GM19023 (cell line): ENCODE measurements around the gene CBX4.

ENCODE experiments used
- ATAC-seq: cut with Tn5 transposase; IDR thresholded peaks from one replicate; pipeline ENCODE4 v1.9.1; 2021; ENCODE audit warnings: mild to moderate bottlenecking, moderate library complexity; ENCODE audit not compliant: unreplicated experiment

CBX4 gene

DNA sequence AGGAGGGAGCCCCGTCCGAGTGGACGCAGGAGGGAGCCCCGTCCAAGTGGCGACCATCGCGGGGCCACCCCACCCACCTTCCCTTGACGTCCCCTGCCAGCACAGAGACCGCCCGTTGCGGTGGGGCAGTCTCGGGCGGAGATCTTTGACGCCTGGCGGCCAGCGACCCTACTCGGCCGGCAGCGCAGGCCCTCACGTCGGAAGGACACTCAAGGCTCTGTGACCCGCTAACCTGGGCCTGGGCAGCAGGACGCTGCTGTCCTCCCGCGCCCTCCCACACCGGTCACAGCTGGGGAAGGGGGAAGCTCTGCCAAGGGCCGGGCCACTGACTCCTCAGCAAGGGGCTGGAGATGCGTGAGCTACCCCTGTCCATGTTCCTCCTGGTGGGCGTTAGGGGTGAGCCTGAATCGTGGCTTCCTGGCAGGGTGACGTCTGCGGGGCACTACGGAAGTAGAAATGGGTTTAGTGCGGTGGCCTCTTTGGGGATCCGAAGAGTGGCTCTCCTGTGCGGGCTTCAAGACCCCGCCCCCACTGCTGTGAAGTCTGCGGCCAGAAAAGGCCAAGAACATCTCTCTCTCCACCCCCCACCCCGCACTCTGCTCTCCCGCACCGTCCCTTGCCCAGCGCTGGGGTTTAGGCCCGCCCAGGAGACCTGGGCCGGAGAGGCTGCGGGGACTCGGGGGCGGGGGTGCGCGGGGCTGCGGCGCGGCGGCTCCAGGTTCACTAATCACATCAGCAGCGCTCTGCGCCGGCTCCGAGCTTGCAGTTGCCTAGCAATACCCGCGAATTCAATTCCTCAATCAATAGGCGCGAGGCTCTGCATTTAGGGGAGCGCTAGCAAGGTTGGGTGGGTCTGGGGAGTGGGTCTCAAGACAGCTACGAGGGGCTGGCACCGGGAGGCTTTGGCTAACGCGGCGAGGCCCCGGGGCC, 48.2 kb downstream of the CBX4 start:
- no peak for ATAC-seq

DNA sequence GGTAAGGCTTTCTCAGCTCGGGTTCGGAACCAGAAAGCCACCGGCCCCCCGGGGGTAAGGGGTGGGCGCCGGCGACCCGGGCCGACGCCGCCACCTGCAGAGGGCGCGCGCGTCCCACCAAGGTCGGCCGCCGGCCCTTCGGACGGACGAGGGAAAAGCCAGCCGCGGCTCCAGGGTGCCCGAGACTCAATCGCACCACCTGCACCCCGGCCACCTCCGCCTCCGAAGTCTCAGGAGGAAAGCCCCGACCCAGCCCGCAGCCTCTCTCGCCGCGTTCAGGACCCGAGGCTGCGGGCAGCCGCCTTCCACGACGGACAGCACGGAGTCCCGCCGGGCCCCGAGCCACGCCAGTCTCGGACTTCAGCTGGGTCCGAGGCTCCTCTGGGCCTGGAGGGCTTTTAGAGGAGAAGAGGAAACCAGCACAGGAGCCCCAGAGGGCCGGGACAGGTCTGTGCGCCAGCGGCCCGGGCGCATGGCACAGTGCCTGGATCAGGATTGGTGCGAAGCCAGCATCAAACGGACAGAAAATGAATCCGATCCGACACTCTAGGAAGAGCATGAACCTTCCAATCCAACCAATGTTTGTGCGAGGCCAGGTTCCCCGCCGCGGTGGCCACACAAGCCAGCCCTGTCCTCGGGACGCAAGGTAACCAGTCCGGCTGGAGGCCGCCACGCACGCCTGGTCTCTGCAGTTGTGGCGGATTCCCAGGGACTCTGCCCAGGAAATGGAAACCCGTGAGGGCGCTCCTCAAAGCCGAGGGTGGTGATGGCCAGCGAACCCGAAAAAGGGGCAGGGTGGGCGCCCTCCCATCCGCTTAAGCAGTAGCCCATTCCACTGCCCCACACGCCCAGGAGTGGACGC, 49.1 kb downstream of the CBX4 start:
- ATAC-seq: no peak

DNA sequence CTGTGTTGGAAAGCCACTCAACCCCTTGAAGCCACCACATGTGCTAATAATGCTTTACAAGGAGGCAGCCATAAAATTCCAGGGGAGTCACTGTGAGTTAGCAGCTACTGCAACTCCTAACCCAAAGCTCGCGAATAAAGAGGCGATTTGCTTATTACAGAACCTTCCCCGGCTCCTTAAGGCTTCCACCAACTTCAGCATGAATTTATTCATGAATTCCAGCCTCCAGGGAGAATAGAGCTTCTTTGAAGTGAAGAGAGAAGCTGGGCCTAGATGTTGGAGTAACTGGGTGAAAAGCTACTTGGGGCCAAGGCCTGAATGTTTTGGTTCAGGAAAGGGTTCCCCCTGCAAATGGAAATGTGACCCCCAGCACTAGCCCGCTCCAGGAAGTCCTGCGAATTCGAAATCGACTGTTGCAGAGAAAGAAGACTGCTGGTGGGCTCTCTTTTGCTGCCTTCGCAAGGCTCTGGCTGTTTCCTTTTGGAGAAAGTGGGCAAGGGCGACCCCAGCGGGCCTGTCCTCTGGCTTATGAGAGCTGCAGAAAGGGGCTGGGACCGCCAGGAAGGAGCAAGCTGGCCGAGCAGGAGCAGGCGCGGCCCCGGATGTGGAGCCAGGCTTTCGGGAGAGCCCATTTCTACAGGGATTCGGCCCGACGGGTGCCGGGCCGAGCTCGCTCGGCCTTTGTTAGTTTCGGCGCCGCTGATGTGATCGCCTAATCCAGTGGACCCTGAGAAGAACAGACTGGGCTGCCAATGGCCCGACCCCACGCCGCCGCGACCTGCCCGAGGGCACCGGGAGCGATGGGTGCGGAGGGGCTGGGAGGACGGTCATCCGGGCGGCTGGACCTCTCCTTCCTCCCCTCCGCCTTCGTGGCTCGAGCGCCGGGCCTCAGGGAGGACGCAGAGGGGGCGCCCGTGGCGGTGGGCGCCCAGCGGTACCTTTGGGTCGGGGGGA, 50.0 kb downstream of the CBX4 start:
- ATAC-seq: no peak

DNA sequence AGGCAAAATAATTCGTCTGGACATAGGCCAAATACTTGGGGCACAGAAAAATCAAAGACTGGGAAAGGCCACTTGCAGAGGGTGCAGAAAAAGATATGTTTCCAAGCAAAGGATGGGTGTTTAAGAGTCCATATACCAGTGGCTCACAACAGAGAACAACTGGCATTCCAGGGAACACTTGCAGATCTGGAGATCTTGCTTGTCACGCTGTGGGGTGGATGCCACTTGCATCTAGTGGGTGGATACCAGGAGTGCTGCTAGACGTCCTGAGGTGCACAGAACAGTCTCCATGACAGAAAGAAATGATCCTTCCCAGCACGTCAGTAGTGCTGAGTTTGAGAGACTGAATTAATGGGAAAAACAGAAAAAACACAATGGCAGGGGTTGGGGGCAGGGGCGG, 50.8 kb downstream of the CBX4 start:
- no peak for ATAC-seq

DNA sequence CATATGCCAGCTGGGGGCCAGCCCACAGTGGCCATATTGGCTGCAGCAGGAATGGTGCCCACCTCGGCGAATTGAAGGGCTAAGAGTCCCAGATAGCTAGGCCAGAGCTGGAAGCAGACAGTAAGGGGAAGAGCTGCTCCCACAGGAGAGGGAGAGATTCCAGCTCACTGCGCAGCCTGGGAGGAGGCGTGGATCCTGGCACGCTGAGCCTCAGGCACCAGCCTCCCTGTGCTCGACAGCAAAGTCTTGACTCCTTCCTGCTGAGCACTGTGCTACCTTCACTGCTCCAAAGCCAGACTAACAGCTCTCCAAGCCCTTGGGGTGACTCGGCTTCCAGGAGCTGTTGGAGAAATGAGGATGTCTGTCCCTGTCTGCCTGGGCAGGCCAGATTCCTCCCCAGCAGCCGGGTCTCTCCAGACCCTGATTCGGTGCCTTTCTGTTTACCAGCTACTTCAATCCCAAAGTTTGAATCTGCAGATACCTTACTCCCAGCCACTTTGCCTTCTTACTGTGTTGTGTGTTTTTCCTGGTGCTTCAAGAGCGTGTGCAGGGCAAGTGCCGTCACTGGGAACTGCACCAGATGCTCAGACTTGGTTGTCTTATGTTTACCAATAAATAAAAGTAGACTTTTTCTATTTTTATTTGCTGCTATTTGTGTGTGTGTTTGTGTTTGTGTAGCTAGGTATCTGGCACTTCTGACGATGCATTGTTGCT, 52.2 kb downstream of the CBX4 start:
- no peak for ATAC-seq

DNA sequence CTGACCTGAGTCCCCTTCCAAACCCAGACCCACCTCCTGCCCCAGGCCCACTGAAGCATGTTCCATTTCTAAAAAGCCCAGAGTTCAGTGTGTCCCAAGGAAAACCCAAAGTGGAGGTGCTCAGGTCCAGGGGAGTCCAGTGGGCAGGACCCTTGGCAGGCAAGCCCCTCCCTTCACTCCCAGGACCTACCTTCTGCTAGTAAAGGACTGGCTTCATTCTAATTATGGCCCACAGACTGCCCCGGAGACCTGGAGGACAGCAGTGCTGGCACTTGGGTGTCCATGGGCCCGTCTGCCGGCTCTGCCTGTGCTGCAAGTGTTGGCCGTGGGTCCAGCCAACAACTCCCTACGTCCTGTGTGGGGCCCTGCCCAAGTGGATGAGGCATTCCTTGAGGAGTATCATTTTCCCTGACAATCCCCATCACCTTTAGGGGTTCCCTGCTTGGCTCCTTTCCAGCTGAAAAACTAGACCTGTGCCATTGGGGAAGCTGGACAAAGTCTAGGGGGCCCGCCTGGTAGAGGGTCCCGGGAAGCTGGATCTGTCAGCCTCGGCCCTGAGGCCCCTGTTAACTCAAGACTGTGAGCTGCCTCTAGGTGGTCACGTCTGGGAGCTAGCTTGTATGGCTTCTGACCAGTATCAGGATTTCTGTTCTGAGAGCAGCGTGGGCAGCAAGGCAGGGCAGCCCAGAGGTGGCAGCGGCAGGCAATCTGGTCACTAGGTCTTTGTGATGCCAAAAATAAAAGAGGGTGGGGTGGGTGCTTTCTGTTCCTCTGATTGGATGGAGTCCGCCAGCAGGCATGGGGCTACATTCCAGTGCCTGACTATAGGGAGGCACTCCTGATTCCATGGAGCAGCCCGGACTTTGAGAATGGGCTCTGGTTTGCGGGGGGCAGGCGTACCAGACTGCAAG, 53.1 kb downstream of the CBX4 start:
- no peak for ATAC-seq

DNA sequence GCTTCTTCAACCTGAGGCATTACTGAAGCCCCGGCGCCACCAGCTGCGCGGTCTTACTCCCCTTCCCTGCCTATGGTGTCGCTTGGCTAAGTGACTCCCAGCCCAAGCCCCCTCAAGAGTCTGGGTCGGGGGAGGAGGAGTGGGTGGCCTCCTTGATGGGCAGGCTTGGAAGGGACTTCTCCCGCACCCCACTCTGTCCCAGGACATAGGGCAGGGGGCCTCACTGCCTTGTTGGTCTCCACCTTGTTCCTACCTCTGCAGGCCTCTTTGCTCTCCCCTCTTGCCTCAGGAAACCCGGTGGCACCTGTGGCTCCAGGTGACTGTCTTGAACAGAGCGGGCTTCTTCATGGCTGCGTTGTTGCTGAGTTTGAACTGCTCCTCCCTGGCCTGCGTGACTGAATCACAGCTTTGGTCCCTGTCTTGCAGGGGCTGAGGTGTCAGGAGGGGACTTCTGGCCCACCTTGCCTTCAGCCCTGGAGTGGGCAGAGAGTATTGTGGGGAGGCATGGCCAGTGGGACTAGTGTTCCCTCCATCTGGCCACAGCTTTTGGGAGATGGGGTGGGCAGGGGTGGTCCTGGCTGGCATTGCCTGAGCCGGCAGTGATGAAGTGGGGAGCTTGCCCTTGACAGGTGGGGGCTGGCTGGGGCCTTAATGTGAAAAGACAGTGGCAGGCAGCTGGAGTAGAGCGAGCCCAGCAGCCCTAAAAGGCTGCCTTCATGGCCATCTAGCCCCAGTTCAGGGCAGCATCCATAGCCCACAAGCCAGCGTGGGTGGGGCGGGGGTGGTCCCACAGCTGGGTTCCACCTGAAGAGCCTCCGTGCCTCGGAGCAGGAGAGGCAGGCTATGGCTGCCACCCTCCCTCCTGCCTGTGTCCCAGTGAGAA, 54.0 kb downstream of the CBX4 start:
- ATAC-seq: no peak

DNA sequence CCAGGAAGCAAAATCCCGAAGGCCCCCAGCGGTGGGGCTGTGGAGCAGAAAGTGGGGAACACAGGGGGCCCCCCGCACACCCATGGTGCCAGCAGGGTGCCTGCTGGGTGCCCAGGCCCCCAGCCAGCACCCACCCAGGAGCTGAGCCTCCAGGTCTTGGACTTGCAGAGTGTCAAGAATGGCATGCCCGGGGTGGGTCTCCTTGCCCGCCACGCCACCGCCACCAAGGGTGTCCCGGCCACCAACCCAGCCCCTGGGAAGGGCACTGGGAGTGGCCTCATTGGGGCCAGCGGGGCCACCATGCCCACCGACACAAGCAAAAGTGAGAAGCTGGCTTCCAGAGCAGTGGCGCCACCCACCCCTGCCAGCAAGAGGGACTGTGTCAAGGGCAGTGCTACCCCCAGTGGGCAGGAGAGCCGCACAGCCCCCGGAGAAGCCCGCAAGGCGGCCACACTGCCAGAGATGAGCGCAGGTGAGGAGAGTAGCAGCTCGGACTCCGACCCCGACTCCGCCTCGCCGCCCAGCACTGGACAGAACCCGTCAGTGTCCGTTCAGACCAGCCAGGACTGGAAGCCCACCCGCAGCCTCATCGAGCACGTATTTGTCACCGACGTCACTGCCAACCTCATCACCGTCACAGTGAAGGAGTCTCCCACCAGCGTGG, 54.8 kb downstream of the CBX4 start:
- no peak for ATAC-seq

DNA sequence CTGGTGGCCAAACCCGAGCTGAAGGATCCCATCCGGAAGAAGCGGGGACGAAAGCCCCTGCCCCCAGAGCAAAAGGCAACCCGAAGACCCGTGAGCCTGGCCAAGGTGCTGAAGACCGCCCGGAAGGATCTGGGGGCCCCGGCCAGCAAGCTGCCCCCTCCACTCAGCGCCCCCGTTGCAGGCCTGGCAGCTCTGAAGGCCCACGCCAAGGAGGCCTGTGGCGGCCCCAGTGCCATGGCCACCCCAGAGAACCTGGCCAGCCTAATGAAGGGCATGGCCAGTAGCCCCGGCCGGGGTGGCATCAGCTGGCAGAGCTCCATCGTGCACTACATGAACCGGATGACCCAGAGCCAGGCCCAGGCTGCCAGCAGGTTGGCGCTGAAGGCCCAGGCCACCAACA, 55.3 kb downstream of the CBX4 start:
- no peak for ATAC-seq
